GM23338 (cell line): ENCODE data around the gene AGO4. TPM values are rescaled to one million over a fixed set of nuclear protein-coding genes. Genes with fewer than 3 reads are reported as not detected.
"Not testable (repeated sequence)": the region's sequence is repeated elsewhere in the genome, so short reads cannot be mapped to it uniquely, and the experiment has no call there.

Source experiments
- ATAC-seq: fragments of 200-7000 bp; cut with Tn5 transposase; 3 replicates; pipeline ENCODE4 v1.9.1; 2020
- DNase-seq: peaks from one replicate; pipeline ENCODE4 v3.0.0-alpha.2; 2015; ENCODE audit warnings: low spot score
- H2AFZ ChIP-seq: fragments of 200-600 bp; sonication (generic); 2 replicates; pipeline ENCODE4 v1.8.0; 2016; ENCODE audit warnings: antibody characterized with exemption, mild to moderate bottlenecking, moderate library complexity
- H3F3A ChIP-seq: fragments of 200-600 bp; sonication (generic); replicated peaks from 2 replicates; pipeline ENCODE4 v1.8.0; 2017; ENCODE audit warnings: antibody characterized with exemption, mixed run types, low read depth
- H3K27ac ChIP-seq: fragments of 200-600 bp; sonication (generic); 2 replicates; pipeline ENCODE4 v1.6.1; 2016; ENCODE audit warnings: low read depth
- H3K27me3 ChIP-seq: fragments of 200-600 bp; sonication (generic); 2 replicates; pipeline ENCODE4 v1.8.0; 2016; ENCODE audit warnings: mild to moderate bottlenecking, mixed run types, moderate library complexity; ENCODE audit not compliant: insufficient read depth
- H3K36me3 ChIP-seq: fragments of 200-600 bp; sonication (generic); 2 replicates; pipeline ENCODE4 v1.8.0; 2016; ENCODE audit warnings: mild to moderate bottlenecking; ENCODE audit not compliant: insufficient read depth
- H3K4me1 ChIP-seq: fragments of 200-600 bp; sonication (generic); 2 replicates; pipeline ENCODE4 v1.8.0; 2016; ENCODE audit warnings: mild to moderate bottlenecking, moderate library complexity; ENCODE audit not compliant: insufficient read depth
- H3K4me2 ChIP-seq: fragments of 200-600 bp; sonication (generic); 2 replicates; pipeline ENCODE4 v1.7.1; 2017; ENCODE audit warnings: mixed run types
- H3K4me3 ChIP-seq: fragments of 200-600 bp; sonication (generic); 2 replicates; pipeline ENCODE4 v1.6.1; 2016; ENCODE audit warnings: mixed run types
- H3K79me2 ChIP-seq: fragments of 200-600 bp; sonication (generic); replicated peaks from 2 replicates; pipeline ENCODE4 v1.8.0; 2017; ENCODE audit warnings: mild to moderate bottlenecking; ENCODE audit not compliant: insufficient read depth
- H3K9me2 ChIP-seq: fragments of 200-600 bp; sonication (generic); 2 replicates; pipeline ENCODE4 v1.8.0; 2017; ENCODE audit not compliant: insufficient read depth
- H4K20me1 ChIP-seq: fragments of 200-600 bp; sonication (generic); replicated peaks from 2 replicates; pipeline ENCODE4 v1.8.0; 2017; ENCODE audit warnings: mild to moderate bottlenecking; ENCODE audit not compliant: insufficient read depth
- H3K27ac Mint-ChIP-seq: 2 replicates; pipeline ENCODE4 v1.8.0; 2020; ENCODE audit warnings: inconsistent platforms, mild to moderate bottlenecking, moderate library complexity, mixed read lengths
- H3K27me3 Mint-ChIP-seq: 3 replicates; pipeline ENCODE4 v1.8.0; 2022; ENCODE audit warnings: low read depth, mild to moderate bottlenecking, moderate library complexity, mixed read lengths, inconsistent platforms; ENCODE audit not compliant: insufficient read depth, poor library complexity
- H3K36me3 Mint-ChIP-seq: 3 replicates; pipeline ENCODE4 v1.8.0; 2021; ENCODE audit warnings: low read depth, mild to moderate bottlenecking, inconsistent platforms, moderate library complexity, mixed read lengths
- H3K4me1 Mint-ChIP-seq: 3 replicates; pipeline ENCODE4 v1.8.0; 2020; ENCODE audit warnings: mild to moderate bottlenecking, inconsistent platforms, mixed read lengths
- H3K4me3 Mint-ChIP-seq: 3 replicates; pipeline ENCODE4 v1.8.0; 2021; ENCODE audit warnings: moderate library complexity, mild to moderate bottlenecking, inconsistent platforms, mixed read lengths
- H3K9me3 Mint-ChIP-seq: 3 replicates; pipeline ENCODE4 v1.8.0; 2020; ENCODE audit warnings: moderate library complexity, mild to moderate bottlenecking, inconsistent platforms, mixed read lengths
- CREB1 ChIP-seq: fragments of 250-450 bp; sonication (Bioruptor Pico); IDR thresholded peaks from 2 replicates; pipeline ENCODE4 v1.5.0; 2020; ENCODE audit warnings: low read depth, mild to moderate bottlenecking, moderate library complexity
- CTCF ChIP-seq, 2 experiments: fragments of 200-600 bp in 1 of 2; sonication (generic) in 1 of 2; conservative IDR thresholded peaks; 2 replicates each; pipeline versions ENCODE4 v1.5.1 to v1.6.1; 2016 to 2017; ENCODE audit warnings: antibody characterized with exemption in 2 of 2, low read depth in 2 of 2, mild to moderate bottlenecking in 2 of 2, moderate library complexity in 1 of 2
- ETS1 ChIP-seq: IDR thresholded peaks from 2 replicates; pipeline ENCODE4 v1.6.1; 2016; ENCODE audit warnings: antibody characterized with exemption
- EZH2phosphoT487 ChIP-seq: fragments of 200-600 bp; sonication (generic); IDR thresholded peaks from one replicate; pipeline ENCODE4 v1.8.1; 2018; ENCODE audit warnings: antibody characterized with exemption; ENCODE audit not compliant: unreplicated experiment
- JUNB ChIP-seq: IDR thresholded peaks from one replicate; pipeline ENCODE4 v1.6.1; 2016; ENCODE audit warnings: antibody characterized with exemption; ENCODE audit not compliant: unreplicated experiment
- NANOG ChIP-seq: IDR thresholded peaks from 2 replicates; pipeline ENCODE4 v1.6.1; 2016; ENCODE audit warnings: antibody characterized with exemption, borderline replicate concordance
- POLR2AphosphoS5 ChIP-seq: IDR thresholded peaks from 2 replicates; pipeline ENCODE4 v1.6.1; 2016; ENCODE audit warnings: antibody characterized with exemption, low read depth
- ZNF114 ChIP-seq: fragments of 250-450 bp; sonication (Bioruptor Pico); IDR thresholded peaks from 2 replicates; pipeline ENCODE4 v1.5.0; 2020; ENCODE audit warnings: mild to moderate bottlenecking, moderate library complexity
- ZNF331 ChIP-seq: fragments of 250-450 bp; sonication (Bioruptor Pico); IDR thresholded peaks from 2 replicates; pipeline ENCODE4 v1.5.0; 2020; ENCODE audit warnings: low read depth, mild to moderate bottlenecking, moderate library complexity
- ZNF462 ChIP-seq: fragments of 250-450 bp; sonication (Bioruptor Pico); IDR thresholded peaks from 2 replicates; pipeline ENCODE4 v1.5.0; 2020; ENCODE audit warnings: mild to moderate bottlenecking, moderate library complexity
- polyA plus RNA-seq: library from polyadenylated mRNA; unstranded; fragments of >200 nt; fragmentation: Nextera tagmentation; extraction: Ambion mirVana; gene quantifications from 2 replicates; pipeline ENCODE4 v1.2.1, GENCODE V29; 2016
- total RNA-seq: library from RNA; depleted of rRNA; stranded (reverse); fragments of >200 nt; shearing (Covaris generic); gene quantifications from 2 replicates; pipeline ENCODE4 v1.2.3, GENCODE V29; 2014

The AGO4 gene
- total and polyA plus RNA-seq, 2 experiments from 2014 or later, result 1.7 to 9.7 TPM

- TF ChIP-seq ZNF114 (CRISPR knock-in tag) (no peak), NANOG (no peak), ZNF331 (CRISPR knock-in tag) (no peak), CTCF (conservative IDR thresholded peaks at IDR 0.05; ENCODE audit: low read depth in 2 of 2) (no peak), ETS1 (no peak), JUNB (no peak), POLR2AphosphoS5 (no peak), EZH2phosphoT487 (no peak), CREB1 (CRISPR knock-in tag) (no peak)
Measured at GRCh38 chr1:35866991-35867390, 59.2 kb downstream of the AGO4 start (continued).

GRCh38 chr1:35869245-35869950, 61.6 kb downstream of the AGO4 start:
- not testable (repeated sequence) for H3K36me3 Mint-ChIP-seq, H3K79me2 ChIP-seq, H3K9me2 ChIP-seq, H3K27ac Mint-ChIP-seq, H3K36me3 ChIP-seq, H4K20me1 ChIP-seq, H3K27me3 ChIP-seq, H3K9me3 Mint-ChIP-seq, H3K4me1 ChIP-seq, H3K4me1 Mint-ChIP-seq, H3K4me2 ChIP-seq, H3K27ac ChIP-seq, H3F3A ChIP-seq, H3K4me3 ChIP-seq, H3K27me3 Mint-ChIP-seq
- H3K4me3 Mint-ChIP-seq, result peak overlapping the region; percentile 37; the same call in 2 of the 3 replicates
- peak; percentile 83 for DNase-seq
- peak; percentile 88 for ATAC-seq
- peak overlapping the region; percentile 23; the same call in 1 of the 2 replicates for H2AFZ ChIP-seq
- TF ChIP-seq POLR2AphosphoS5, result peak; percentile 27; the same call in 1 of the 2 replicates

GRCh38 chr1:35870651-35871309, 63.0 kb downstream of the AGO4 start:
- H3K4me3 ChIP-seq, result no peak overlapping the region
- no peaks in the 10 kb centered on the region for H3K27me3 ChIP-seq
- no peaks in the 10 kb centered on the region for H3K4me1 ChIP-seq
- H3F3A ChIP-seq, result 0 out of 2 replicates have a peak, but pooled peaks cover 5% of the 10 kb centered on the region
- H4K20me1 ChIP-seq, result no peaks in the 10 kb centered on the region
- Mint-ChIP-seq H3K4me1 (peaks cover 4% of the 10 kb centered on the region; the same call in 2 of the 3 replicates), H3K27me3 (peaks cover 3% of the 10 kb centered on the region), H3K27ac (no peak overlapping the region), H3K4me3 (no peak overlapping the region), H3K36me3 (no peaks in the 10 kb centered on the region), H3K9me3 (no peaks in the 10 kb centered on the region; the same call in 2 of the 3 replicates)
- DNase-seq (no peak), ATAC-seq (no peak)
- H3K4me2 ChIP-seq, result no peak overlapping the region
- no peaks in the 10 kb centered on the region for H3K36me3 ChIP-seq
- H3K27ac ChIP-seq, result no peak overlapping the region
- no peaks in the 10 kb centered on the region for H3K79me2 ChIP-seq
- H2AFZ ChIP-seq, result no peak overlapping the region
- no peaks in the 10 kb centered on the region for H3K9me2 ChIP-seq
- TF ChIP-seq EZH2phosphoT487, result no peak
- TF ChIP-seq ZNF462 (CRISPR knock-in tag), result no peak
- no peak for TF ChIP-seq ZNF114 (CRISPR knock-in tag)
